Mesenchymal stem cell (in vitro differentiated cells and primary cell): ENCODE results near the gene IL10.
A peak's percentile ranks its signal among the peaks of the same experiment; 100 is the strongest.

ENCODE experiments used
- DNase-seq: peaks from one replicate; pipeline ENCODE4 v3.0.0-alpha.2; 2013
- H2AFZ ChIP-seq: one replicate; pipeline ENCODE4 v1.6.1; 2013; ENCODE audit warnings: low read depth, mild to moderate bottlenecking, control low read depth, inconsistent platforms, low read length, moderate library complexity
- H2AK5ac ChIP-seq: 2 replicates; pipeline ENCODE4 v1.6.1; 2013; ENCODE audit warnings: low read length, moderate library complexity, mild to moderate bottlenecking, inconsistent platforms; ENCODE audit not compliant: severe bottlenecking
- H2BK120ac ChIP-seq: one replicate; pipeline ENCODE4 v1.6.1; 2013; ENCODE audit warnings: low read depth, mild to moderate bottlenecking, inconsistent platforms, low read length, moderate library complexity
- H2BK12ac ChIP-seq, 2 experiments: one replicate each; pipeline ENCODE4 v1.6.1; 2013; ENCODE audit warnings: inconsistent platforms in 2 of 2, low read length in 2 of 2, mild to moderate bottlenecking in 2 of 2, moderate library complexity in 2 of 2, control low read depth in 1 of 2
- H2BK15ac ChIP-seq: one replicate; pipeline ENCODE4 v1.6.1; 2013; ENCODE audit warnings: mild to moderate bottlenecking, low read depth, inconsistent platforms; ENCODE audit not compliant: poor library complexity, severe bottlenecking
- H2BK5ac ChIP-seq: 2 replicates; pipeline ENCODE4 v1.6.1; 2013; ENCODE audit warnings: low read depth, mild to moderate bottlenecking, low read length, control low read depth, inconsistent platforms; ENCODE audit not compliant: poor library complexity, severe bottlenecking
- H3K14ac ChIP-seq, 2 experiments: one replicate each; pipeline ENCODE4 v1.6.1; 2013; ENCODE audit warnings: inconsistent platforms in 2 of 2, low read length in 2 of 2, control low read depth in 1 of 2, mild to moderate bottlenecking in 1 of 2, moderate library complexity in 1 of 2
- H3K18ac ChIP-seq, 2 experiments: one replicate each; pipeline ENCODE4 v1.6.1; 2013; ENCODE audit warnings: inconsistent platforms in 2 of 2, low read length in 2 of 2, control low read depth in 1 of 2, low read depth in 1 of 2, mild to moderate bottlenecking in 1 of 2
- H3K23ac ChIP-seq, 2 experiments: one replicate each; pipeline ENCODE4 v1.6.1; 2013; ENCODE audit warnings: inconsistent platforms in 2 of 2, low read length in 2 of 2, mild to moderate bottlenecking in 2 of 2, moderate library complexity in 2 of 2, control low read depth in 1 of 2
- H3K27ac ChIP-seq: 2 replicates; pipeline ENCODE4 v1.5.1; 2013; ENCODE audit warnings: mild to moderate bottlenecking, moderate library complexity, low read length, control low read depth, inconsistent platforms; ENCODE audit not compliant: poor library complexity, severe bottlenecking
- H3K27me3 ChIP-seq, 2 experiments: 2 replicates each; pipeline versions ENCODE4 v1.6.1 to v1.7.0; 2013; ENCODE audit warnings: low read length in 2 of 2, mild to moderate bottlenecking in 2 of 2, moderate library complexity in 2 of 2, control low read depth in 1 of 2, inconsistent platforms in 1 of 2; ENCODE audit not compliant: control insufficient read depth in 1 of 2, insufficient read depth in 1 of 2
- H3K36me3 ChIP-seq, 2 experiments: 2 replicates each; pipeline versions ENCODE4 v1.6.1 to v1.7.0; 2013; ENCODE audit warnings: low read length in 2 of 2, control low read depth in 1 of 2, inconsistent platforms in 1 of 2, low read depth in 1 of 2, mild to moderate bottlenecking in 1 of 2; ENCODE audit not compliant: insufficient read depth in 2 of 2, control insufficient read depth in 1 of 2
- H3K4ac ChIP-seq, 2 experiments: one replicate each; pipeline ENCODE4 v1.6.1; 2013; ENCODE audit warnings: inconsistent platforms in 2 of 2, low read length in 2 of 2, mild to moderate bottlenecking in 2 of 2, moderate library complexity in 2 of 2, control low read depth in 1 of 2, low read depth in 1 of 2
- H3K4me1 ChIP-seq: 2 replicates; pipeline ENCODE4 v1.6.1; 2013; ENCODE audit warnings: low read depth, low read length, control low read depth; ENCODE audit not compliant: control insufficient read depth, insufficient read depth
- H3K4me2 ChIP-seq: 2 replicates; pipeline ENCODE4 v1.6.1; 2013; ENCODE audit warnings: low read length, mild to moderate bottlenecking, inconsistent platforms; ENCODE audit not compliant: poor library complexity, severe bottlenecking
- H3K4me3 ChIP-seq, 2 experiments: 2 replicates each; pipeline versions ENCODE4 v1.5.1 to v1.7.0; 2013; ENCODE audit warnings: low read length in 2 of 2, mild to moderate bottlenecking in 2 of 2, control low read depth in 1 of 2, low read depth in 1 of 2; ENCODE audit not compliant: insufficient read depth in 1 of 2
- H3K79me1 ChIP-seq: replicated peaks from 2 replicates; pipeline ENCODE4 v1.6.1; 2013; ENCODE audit warnings: mild to moderate bottlenecking, control low read depth, low read length, inconsistent platforms; ENCODE audit not compliant: poor library complexity, severe bottlenecking
- H3K9ac ChIP-seq: 2 replicates; pipeline ENCODE4 v1.7.0; 2013; ENCODE audit warnings: mild to moderate bottlenecking, low read length, moderate library complexity
- H3K9me3 ChIP-seq: 2 replicates; pipeline ENCODE4 v1.7.0; 2013; ENCODE audit warnings: mild to moderate bottlenecking, low read length; ENCODE audit not compliant: control insufficient read depth
- H4K8ac ChIP-seq: one replicate; pipeline ENCODE4 v1.6.1; 2013; ENCODE audit warnings: inconsistent platforms, mild to moderate bottlenecking, low read length, moderate library complexity
- H4K91ac ChIP-seq: one replicate; pipeline ENCODE4 v1.6.1; 2013; ENCODE audit warnings: mild to moderate bottlenecking, low read length, inconsistent platforms
- WGBS: methylation state at CpG from one replicate; pipeline ENCODE4 v1.1.7; 2013; ENCODE audit warnings: mixed read lengths; 5-methylcytosine and 5-hydroxymethylcytosine counted together

Gene IL10

GRCh38 chr1:206814716-206815341 is 42.5 kb upstream of the IL10 start:
- Histone ChIP-seq H3K18ac (peak overlapping the region; percentile 21 to 59), H3K9ac (no peak overlapping the region), H3K9me3 (peaks cover 4% of the 10 kb centered on the region), H3K4me1 (no peaks in the 10 kb centered on the region), H3K4me2 (no peak overlapping the region), H3K23ac (no peak overlapping the region), H3K4ac (no peak overlapping the region), H2BK12ac (peak overlapping the region in 1 of 2 experiments; percentile 93), H2BK120ac (peak overlapping the region; percentile 61), H2BK15ac (no peak overlapping the region), H2AFZ (peak overlapping the region; percentile 42), H2BK5ac (no peak overlapping the region), H3K27ac (no peak overlapping the region), H3K36me3 (no peaks in the 10 kb centered on the region), H3K4me3 (no peak overlapping the region), H3K27me3 (peaks cover 0 to 9% of the 10 kb centered on the region in 2 experiments), H3K79me1 (no peaks in the 10 kb centered on the region), H4K91ac (peak overlapping the region; percentile 86), H4K8ac (peak overlapping the region; percentile 27), H2AK5ac (no peak overlapping the region), H3K14ac (no peak overlapping the region)
- DNase-seq: peak; percentile 75
- WGBS: 61% methylated on average over 2 of the region's 2 CpGs

- Histone ChIP-seq H4K91ac (no peak overlapping the region), H3K9me3 (peaks cover 4% of the 10 kb centered on the region), H4K8ac (no peak overlapping the region), H2BK5ac (no peak overlapping the region), H3K23ac (no peak overlapping the region), H3K4me2 (no peak overlapping the region), H3K27me3 (peaks cover 10 to 15% of the 10 kb centered on the region in 2 experiments), H3K18ac (no peak overlapping the region), H2AFZ (no peak overlapping the region), H2BK12ac (no peak overlapping the region), H2BK15ac (no peak overlapping the region), H2AK5ac (no peak overlapping the region), H3K4me1 (no peaks in the 10 kb centered on the region), H3K27ac (no peak overlapping the region), H3K4ac (no peak overlapping the region), H3K4me3 (no peak overlapping the region), H3K79me1 (no peaks in the 10 kb centered on the region), H3K36me3 (no peaks in the 10 kb centered on the region), H2BK120ac (no peak overlapping the region), H3K9ac (no peak overlapping the region), H3K14ac (no peak overlapping the region)
- no peak for DNase-seq
- 92% methylated on average over 1 of the region's 2 CpGs for WGBS
Observed at GRCh38 chr1:206812471-206812870, 40.2 kb upstream of the IL10 start.

DNA sequence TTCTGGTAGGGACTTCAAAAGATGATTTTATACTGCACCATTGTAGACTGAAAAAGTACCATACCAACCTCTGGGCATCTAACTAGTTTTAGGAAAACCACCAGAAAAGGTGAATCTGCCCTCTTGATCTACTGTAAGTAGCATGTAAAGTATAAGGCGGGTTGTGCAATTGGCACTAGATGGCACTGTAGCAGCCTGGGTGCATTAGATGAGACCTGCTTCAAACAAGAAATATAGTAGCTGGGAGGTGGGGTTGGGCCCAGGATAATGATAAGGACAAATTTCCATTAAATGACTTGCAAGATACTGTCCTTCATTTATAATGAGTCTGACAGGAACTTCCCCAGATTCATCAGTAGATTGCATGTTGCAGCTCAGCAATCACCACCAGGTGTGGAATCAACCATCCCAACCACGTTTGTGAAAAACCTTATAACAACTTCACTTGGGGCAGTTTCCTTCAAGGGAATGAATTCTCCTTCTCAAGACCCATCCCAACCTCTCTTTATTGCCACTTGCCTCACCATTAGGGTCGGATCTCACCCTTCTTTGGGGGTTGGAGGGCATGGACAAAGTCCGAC is 37.3 kb upstream of the IL10 start:
- Histone ChIP-seq H3K23ac (no peak overlapping the region), H2BK15ac (no peak overlapping the region), H3K27ac (no peak overlapping the region), H2BK120ac (no peak overlapping the region), H3K4me2 (no peak overlapping the region), H3K79me1 (no peaks in the 10 kb centered on the region), H3K36me3 (no peaks in the 10 kb centered on the region), H4K91ac (no peak overlapping the region), H3K9ac (no peak overlapping the region), H2BK5ac (no peak overlapping the region), H3K9me3 (peaks cover 4% of the 10 kb centered on the region), H3K14ac (no peak overlapping the region), H3K27me3 (peaks cover 10 to 20% of the 10 kb centered on the region in 2 experiments), H2AK5ac (no peak overlapping the region), H3K18ac (no peak overlapping the region), H3K4me3 (no peak overlapping the region), H3K4ac (no peak overlapping the region), H3K4me1 (no peaks in the 10 kb centered on the region), H4K8ac (no peak overlapping the region), H2BK12ac (no peak overlapping the region), H2AFZ (no peak overlapping the region)
- DNase-seq: peak; percentile 43
- WGBS: 66% methylated on average over 2 of the region's 4 CpGs

- H3K9me3 ChIP-seq: peaks cover 4% of the 10 kb centered on the region
- H3K4me2 ChIP-seq: no peak overlapping the region
- no peak overlapping the region for H3K27ac ChIP-seq
- no peak overlapping the region for H2BK120ac ChIP-seq
- no peak overlapping the region for H2BK15ac ChIP-seq
- no peak overlapping the region for H3K14ac ChIP-seq
- no peak overlapping the region for H2AFZ ChIP-seq
- peaks cover 10 to 28% of the 10 kb centered on the region in 2 experiments for H3K27me3 ChIP-seq
- peak overlapping the region in 1 of 2 experiments; percentile 79 for H2BK12ac ChIP-seq
- peak overlapping the region; percentile 4 for H4K8ac ChIP-seq
- no peak overlapping the region for H2BK5ac ChIP-seq
- H3K23ac ChIP-seq: no peak overlapping the region
- H3K9ac ChIP-seq: no peak overlapping the region
- H3K4me1 ChIP-seq: no peaks in the 10 kb centered on the region
- H3K4ac ChIP-seq: no peak overlapping the region
- DNase-seq: peak; percentile 64
- H3K79me1 ChIP-seq: no peaks in the 10 kb centered on the region
- H3K36me3 ChIP-seq: no peaks in the 10 kb centered on the region
- H3K4me3 ChIP-seq: no peak overlapping the region
- no peak overlapping the region for H4K91ac ChIP-seq
- no peak overlapping the region for H2AK5ac ChIP-seq
- WGBS: 63% methylated on average over 2 of the region's 2 CpGs
- H3K18ac ChIP-seq: no peak overlapping the region
Observed at GRCh38 chr1:206808615-206809014, 36.3 kb upstream of the IL10 start.
